H1 (cell line): ENCODE results near the gene AIF1L. TPM values are rescaled to one million over a fixed set of nuclear protein-coding genes. Genes with fewer than 3 reads are reported as not detected.

Source experiments
- BRCA1 ChIP-seq: IDR thresholded peaks from 2 replicates; pipeline ENCODE4 v1.6.1; 2012; ENCODE audit warnings: low read depth, low read length, improper control_type of control experiment
- CREB1 ChIP-seq: IDR thresholded peaks from 2 replicates; pipeline ENCODE4 v1.6.1; 2012; ENCODE audit warnings: inconsistent platforms
- RFX5 ChIP-seq: IDR thresholded peaks from 2 replicates; pipeline ENCODE4 v1.6.1; 2011; ENCODE audit warnings: low read depth, low read length, improper control_type of control experiment, borderline replicate concordance
- SRF ChIP-seq: IDR thresholded peaks from 2 replicates; pipeline ENCODE4 v1.6.1; 2011; ENCODE audit warnings: mild to moderate bottlenecking, low read depth, low read length, moderate library complexity
- TAF1 ChIP-seq: IDR thresholded peaks from 2 replicates; pipeline ENCODE4 v1.6.1; 2011; ENCODE audit warnings: mild to moderate bottlenecking, low read depth, low read length
- polyA plus RNA-seq, 7 experiments: library from polyadenylated mRNA; depleted of rRNA in 3 of 7; stranded (reverse) in 5 of 7; unstranded in 2 of 7; fragments of >200 nt in 5 of 7; fragments of 200-250 nt in 2 of 7; gene quantifications; 1 replicate in 5 of 7; 2 replicates in 1 of 7; 4 replicates in 1 of 7; pipeline versions ENCODE4 v1.2.1 to v1.2.3, GENCODE V29; 2011 to 2013; ENCODE audit warnings: missing spikeins in 2 of 7, mixed read lengths in 2 of 7
- total RNA-seq: library from RNA; stranded (reverse); fragmentation: NEBNext Ultra II Directional; extraction: Animal tissue kit (Norgen Biotek cat#: 25700); gene quantifications from 2 replicates; pipeline ENCODE4 v1.2.1, GENCODE V29; 2021

Gene AIF1L
- total and polyA plus RNA-seq, 2 of the 8 experiments (the other 6 are each of a cell fraction or from before 2014, with no cell fraction given), result 70.7 to 149 TPM

DNA sequence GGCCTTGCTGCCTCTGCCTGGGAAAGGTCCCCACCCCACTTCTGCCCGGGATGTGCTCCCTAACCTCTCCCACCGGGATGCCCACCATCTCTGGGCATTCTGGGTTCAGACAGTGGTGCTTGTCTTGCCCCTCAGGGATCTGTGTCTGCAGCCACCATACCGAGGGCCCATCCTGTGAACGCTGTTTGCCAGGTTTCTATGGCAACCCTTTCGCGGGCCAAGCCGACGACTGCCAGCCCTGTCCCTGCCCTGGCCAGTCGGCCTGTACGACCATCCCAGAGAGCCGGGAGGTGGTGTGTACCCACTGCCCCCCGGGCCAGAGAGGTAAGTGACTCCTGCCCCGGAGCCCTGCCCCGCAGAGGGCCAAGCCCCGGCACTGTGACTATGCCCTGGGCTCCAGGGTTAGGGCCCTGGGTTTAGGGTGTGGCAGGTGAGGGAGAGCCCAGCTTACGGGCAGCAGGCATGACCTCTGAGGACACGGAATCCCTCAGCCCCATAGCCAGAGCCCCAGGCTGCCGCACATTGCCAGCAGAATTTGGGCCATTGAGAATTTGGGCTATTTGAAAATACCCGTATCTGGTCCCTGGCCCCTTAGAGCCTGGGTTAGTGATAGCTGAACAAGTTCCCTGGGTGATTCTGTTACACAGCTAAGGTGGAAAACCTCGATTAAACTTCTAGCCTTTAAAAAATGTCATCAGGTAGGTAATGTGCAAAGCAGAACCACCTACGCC lies 35.3 kb upstream of the AIF1L start (continued):
- TF ChIP-seq TAF1, result no peak
- TF ChIP-seq RFX5, result no peak
- TF ChIP-seq SRF, result no peak
- no peak for TF ChIP-seq BRCA1
- TF ChIP-seq CREB1, result no peak
